BJ (cell line): ENCODE results near the gene ANKRD9. TPM values are rescaled to one million over a fixed set of nuclear protein-coding genes. Genes with fewer than 3 reads are reported as not detected.

Experiments used
- CTCF ChIA-PET: fragments of 350-600 bp; formaldehyde crosslinking; extraction: SDS; loops from one replicate; lab custom pipeline; 2021; ENCODE audit warnings: antibody characterized with exemption, inconsistent platforms; lab: Yijun Ruan, JAX
- POLR2A ChIA-PET: fragments of 300-600 bp; sonication (Branson Sonifier 250); formaldehyde crosslinking; extraction: SDS; loops from one replicate; lab custom pipeline; 2021; ENCODE audit warnings: antibody characterized with exemption; lab: Charles Lee
- DNase-seq: peaks from one replicate; pipeline ENCODE4 v3.0.0-alpha.2; 2011; ENCODE audit warnings: low read depth
- H3K27me3 ChIP-seq: 2 replicates; pipeline ENCODE4 v1.6.0; 2011; ENCODE audit warnings: low read length; ENCODE audit not compliant: control insufficient read depth, insufficient read depth
- H3K36me3 ChIP-seq: 2 replicates; pipeline ENCODE4 v1.5.1; 2011; ENCODE audit warnings: low read length; ENCODE audit not compliant: control insufficient read depth, insufficient read depth
- H3K4me3 ChIP-seq: 2 replicates; pipeline ENCODE4 v1.5.1; 2011; ENCODE audit warnings: low read depth, mild to moderate bottlenecking, control low read depth, low read length
- polyA plus RNA-seq: library from polyadenylated mRNA; depleted of rRNA; stranded (reverse); fragments of >200 nt; gene quantifications from 2 replicates; pipeline ENCODE4 v1.2.3, GENCODE V29; 2011; rRNA removed
- small RNA-seq: library from RNA; depleted of rRNA; stranded (forward); fragments of <200 nt; gene quantifications from one replicate; pipeline ENCODE3, GENCODE V24; 2012; ENCODE audit warnings: low replicate concordance, low read depth; ENCODE audit not compliant: insufficient read length
- TF ChIP-seq, protein P1 (sequence below): IDR thresholded peaks from 2 replicates; pipeline ENCODE4 v1.5.1; 2011; ENCODE audit warnings: low read depth, mild to moderate bottlenecking, control low read depth, inconsistent platforms, low read length, moderate library complexity; ENCODE audit not compliant: insufficient read depth

ANKRD9 gene
- polyA plus RNA-seq, 1 experiment: 9.1 TPM

DNA sequence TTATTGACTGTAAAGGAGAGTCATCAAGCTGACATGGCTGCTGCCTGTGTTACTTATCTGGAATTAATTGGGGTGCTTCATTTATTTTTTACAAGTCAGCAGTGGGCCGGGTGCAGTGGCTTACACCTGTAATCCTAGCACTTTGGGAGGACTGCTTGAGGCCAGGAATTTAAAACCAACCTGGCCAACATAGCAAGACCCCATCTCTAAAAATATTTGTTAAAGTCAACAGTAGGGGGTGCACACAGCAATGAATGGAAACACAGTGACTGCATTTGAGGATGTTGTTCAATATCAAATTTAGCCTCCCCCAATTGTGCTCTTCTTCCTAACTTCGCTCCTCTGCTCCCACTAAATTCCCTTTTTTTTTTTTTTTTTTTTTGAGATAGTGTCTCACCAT lies 52.1 kb downstream of the ANKRD9 start:
- ChIA-PET CTCF (interaction anchor here (1.4 to 1.9 kb wide), 2 partner anchors 43 to 57 kb away, joined by 3 to 4 read pairs; no protein-coding TSS in a partner anchor), POLR2A (no interaction called here)
- H3K36me3 ChIP-seq: peaks cover 7% of the 10 kb centered on the region
- no peak for DNase-seq
- no peaks in the 10 kb centered on the region for H3K27me3 ChIP-seq
- TF ChIP-seq, protein P1, sequence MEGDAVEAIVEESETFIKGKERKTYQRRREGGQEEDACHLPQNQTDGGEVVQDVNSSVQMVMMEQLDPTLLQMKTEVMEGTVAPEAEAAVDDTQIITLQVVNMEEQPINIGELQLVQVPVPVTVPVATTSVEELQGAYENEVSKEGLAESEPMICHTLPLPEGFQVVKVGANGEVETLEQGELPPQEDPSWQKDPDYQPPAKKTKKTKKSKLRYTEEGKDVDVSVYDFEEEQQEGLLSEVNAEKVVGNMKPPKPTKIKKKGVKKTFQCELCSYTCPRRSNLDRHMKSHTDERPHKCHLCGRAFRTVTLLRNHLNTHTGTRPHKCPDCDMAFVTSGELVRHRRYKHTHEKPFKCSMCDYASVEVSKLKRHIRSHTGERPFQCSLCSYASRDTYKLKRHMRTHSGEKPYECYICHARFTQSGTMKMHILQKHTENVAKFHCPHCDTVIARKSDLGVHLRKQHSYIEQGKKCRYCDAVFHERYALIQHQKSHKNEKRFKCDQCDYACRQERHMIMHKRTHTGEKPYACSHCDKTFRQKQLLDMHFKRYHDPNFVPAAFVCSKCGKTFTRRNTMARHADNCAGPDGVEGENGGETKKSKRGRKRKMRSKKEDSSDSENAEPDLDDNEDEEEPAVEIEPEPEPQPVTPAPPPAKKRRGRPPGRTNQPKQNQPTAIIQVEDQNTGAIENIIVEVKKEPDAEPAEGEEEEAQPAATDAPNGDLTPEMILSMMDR: no peak
- no peak overlapping the region for H3K4me3 ChIP-seq

DNA sequence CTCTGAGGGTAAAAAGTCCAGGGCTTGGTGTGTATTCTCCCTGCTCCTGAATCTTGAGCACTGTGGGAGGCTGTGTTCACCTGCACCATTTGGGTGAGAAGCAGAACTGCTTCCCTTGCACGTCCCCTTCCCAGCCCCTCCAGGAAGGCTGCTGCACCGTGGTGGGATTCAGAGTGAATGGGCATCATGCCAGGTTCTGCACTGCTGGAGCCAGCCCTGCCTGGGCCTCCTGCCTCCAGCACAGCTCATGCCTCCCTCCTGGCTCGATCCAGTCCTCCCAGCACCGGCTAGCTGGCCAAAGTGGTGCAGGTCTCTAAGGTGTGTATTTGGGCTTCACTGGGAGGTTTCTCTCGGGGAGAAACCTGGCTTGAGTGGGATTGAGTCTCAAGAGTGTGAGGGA lies 54.9 kb downstream of the ANKRD9 start:
- CTCF ChIA-PET: no interaction called here
- DNase-seq: no peak
- no peaks in the 10 kb centered on the region for H3K27me3 ChIP-seq
- POLR2A ChIA-PET: no interaction called here
- peaks cover 17% of the 10 kb centered on the region for H3K36me3 ChIP-seq
- no peak overlapping the region for H3K4me3 ChIP-seq
- TF ChIP-seq, protein P1: no peak

- H3K36me3 ChIP-seq: peaks cover 17% of the 10 kb centered on the region
- ChIA-PET POLR2A (no interaction called here), CTCF (interaction anchor here (0.7 to 5.0 kb wide), 4 partner anchors 13 to 73 kb away, joined by 3 to 20 read pairs (median 3); no protein-coding TSS in a partner anchor)
- H3K27me3 ChIP-seq: no peaks in the 10 kb centered on the region
- DNase-seq: no peak
- TF ChIP-seq, protein P1: no peak
- no peak overlapping the region for H3K4me3 ChIP-seq
Measured at GRCh38 chr14:102452302-102452701, 57.3 kb downstream of the ANKRD9 start.

Small RNA genes within 50 kb of the gene (small RNA-seq; reads per million reads assigned to genes)
- not detected for gene MIR4309

Other genes starting within 250 kb of the ANKRD9 start
- 20.5 and 26.0 TPM in 2 replicates for gene MOK, start 204.6 kb downstream of the ANKRD9 start, polyA plus RNA-seq
- gene ZNF839, start 190.0 kb downstream of the ANKRD9 start, polyA plus RNA-seq: 8.3 and 9.0 TPM in 2 replicates
- gene CINP, start 146.9 kb downstream of the ANKRD9 start, polyA plus RNA-seq: 46.0 and 49.1 TPM in 2 replicates
- 10.1 and 11.7 TPM in 2 replicates for gene TECPR2, start 146.8 kb downstream of the ANKRD9 start, polyA plus RNA-seq
- 7.9 and 11.8 TPM in 2 replicates for gene RCOR1, start 82.9 kb upstream of the ANKRD9 start, polyA plus RNA-seq